ENCODE data around the gene CNIH4.

Gene CNIH4

DNA sequence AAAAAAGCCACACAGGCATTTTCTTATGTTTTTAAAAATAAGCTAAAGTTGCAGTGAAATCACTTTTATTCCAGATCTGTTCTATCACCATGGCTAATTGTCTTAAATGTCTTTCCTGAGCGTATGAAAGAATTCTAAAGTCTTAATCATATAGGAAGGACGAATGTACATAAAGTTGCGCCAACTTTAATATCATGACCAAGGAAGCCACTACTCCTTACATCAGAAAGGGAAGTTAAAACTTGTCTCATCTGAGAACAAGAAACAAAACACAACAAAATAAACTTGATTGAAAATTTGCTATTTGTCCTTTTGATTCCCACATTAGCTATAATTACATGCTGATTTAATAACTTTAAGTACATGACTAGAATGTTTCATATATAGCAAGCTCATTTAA, 26.5 kb downstream of the CNIH4 start:
- H2AFZ ChIP-seq (ENCODE audit: insufficient read depth, low read length, poor library complexity), result no peak overlapping the region
- H3K79me2 ChIP-seq (ENCODE audit: control insufficient read depth, insufficient read depth, low read length, poor library complexity), result no peaks in the 10 kb centered on the region
- no peak overlapping the region for H2BK120ac ChIP-seq (ENCODE audit: insufficient read depth, low read length, poor library complexity)
- H2AK5ac ChIP-seq (ENCODE audit: low read length), result no peak overlapping the region
- H3K18ac ChIP-seq (ENCODE audit: low read length), result no peak overlapping the region
- no peak overlapping the region for H3K4me2 ChIP-seq (ENCODE audit: low read length)
- no peaks in the 10 kb centered on the region for H3K79me1 ChIP-seq (ENCODE audit: low read length)
- H3K4me3 ChIP-seq (ENCODE audit: low read depth, low read length), result no peak overlapping the region
- H3K9ac ChIP-seq (ENCODE audit: low read length), result no peak overlapping the region
- no peak overlapping the region for H4K91ac ChIP-seq (ENCODE audit: low read depth, low read length)
- no peak overlapping the region for H3K23ac ChIP-seq (ENCODE audit: low read length)
- no peak overlapping the region for H2BK5ac ChIP-seq (ENCODE audit: low read depth, low read length, poor library complexity)
- H3K4me1 ChIP-seq (ENCODE audit: control insufficient read depth in 1 of 2, insufficient read depth in 2 of 2, low read length in 2 of 2), result no peaks in the 10 kb centered on the region
- no peaks in the 10 kb centered on the region for H3K27me3 ChIP-seq (ENCODE audit: insufficient read depth, low read length)
- WGBS (ENCODE audit: extremely low coverage, insufficient coverage, insufficient read length), result no CpG with 5 or more reads among the region's 3 CpGs
- no peak overlapping the region for H4K8ac ChIP-seq (ENCODE audit: low read depth, low read length)
- H2BK12ac ChIP-seq (ENCODE audit: low read length), result no peak overlapping the region
- DNase-seq, result no peak
- H4K12ac ChIP-seq (ENCODE audit: low read depth, low read length), result no peak overlapping the region
- no peak overlapping the region for H3K4ac ChIP-seq (ENCODE audit: low read depth, low read length)
- H3K14ac ChIP-seq (ENCODE audit: low read length), result no peak overlapping the region
- H3K9me3 ChIP-seq (ENCODE audit: insufficient read depth, low read depth, low read length), result no peaks in the 10 kb centered on the region
- H3K27ac ChIP-seq (ENCODE audit: low read depth, low read length), result no peak overlapping the region
- H3K36me3 ChIP-seq (ENCODE audit: control insufficient read depth in 1 of 2, insufficient read depth in 2 of 2, low read length in 2 of 2), result peaks cover 0 to 2% of the 10 kb centered on the region in 2 experiments

DNA sequence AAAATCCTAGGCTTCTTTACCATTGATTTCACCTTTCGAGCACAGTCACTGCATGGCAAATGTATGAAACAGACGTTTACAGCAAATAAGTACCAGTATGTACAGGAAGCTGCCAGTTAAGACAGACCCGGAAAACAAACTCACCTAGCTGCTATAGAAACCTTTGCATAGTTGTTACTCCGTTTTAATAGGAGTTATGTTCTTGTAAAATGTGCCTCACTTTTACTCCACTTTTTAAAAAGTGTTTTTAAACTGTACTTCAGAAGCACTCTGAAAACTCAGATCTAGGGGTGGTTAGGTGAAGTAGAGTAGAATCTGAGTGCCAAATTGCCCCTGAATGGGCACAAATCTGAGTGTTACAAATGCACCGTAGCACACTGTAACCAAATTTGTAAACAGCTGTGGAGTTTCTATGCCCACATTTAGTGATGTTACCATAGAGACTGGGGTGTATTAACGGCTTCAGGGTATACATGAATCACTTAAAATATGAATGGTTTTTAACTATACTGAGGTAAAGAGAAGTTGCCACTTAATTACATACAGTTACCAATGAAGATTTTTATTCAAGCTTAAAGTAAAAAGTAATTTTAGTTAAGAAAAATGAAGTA, 30.7 kb downstream of the CNIH4 start:
- no peak overlapping the region for H3K18ac ChIP-seq (ENCODE audit: low read length)
- H3K14ac ChIP-seq (ENCODE audit: low read length), result no peak overlapping the region
- no peaks in the 10 kb centered on the region for H3K79me1 ChIP-seq (ENCODE audit: low read length)
- no peak overlapping the region for H3K4me3 ChIP-seq (ENCODE audit: low read depth, low read length)
- no peak overlapping the region for H2AK5ac ChIP-seq (ENCODE audit: low read length)
- DNase-seq, result peak; percentile 58 to 84
- H3K9me3 ChIP-seq (ENCODE audit: insufficient read depth, low read depth, low read length), result no peaks in the 10 kb centered on the region
- no peak overlapping the region for H2AFZ ChIP-seq (ENCODE audit: insufficient read depth, low read length, poor library complexity)
- H3K23ac ChIP-seq (ENCODE audit: low read length), result no peak overlapping the region
- H3K4ac ChIP-seq (ENCODE audit: low read depth, low read length), result no peak overlapping the region
- H2BK12ac ChIP-seq (ENCODE audit: low read length), result no peak overlapping the region
- H3K36me3 ChIP-seq (ENCODE audit: control insufficient read depth in 1 of 2, insufficient read depth in 2 of 2, low read length in 2 of 2), result peaks cover 11 to 16% of the 10 kb centered on the region in 2 experiments
- no peak overlapping the region for H3K27ac ChIP-seq (ENCODE audit: low read depth, low read length)
- no peak overlapping the region for H4K8ac ChIP-seq (ENCODE audit: low read depth, low read length)
- H2BK5ac ChIP-seq (ENCODE audit: low read depth, low read length, poor library complexity), result no peak overlapping the region
- no peaks in the 10 kb centered on the region for H3K4me1 ChIP-seq (ENCODE audit: control insufficient read depth in 1 of 2, insufficient read depth in 2 of 2, low read length in 2 of 2)
- no peak overlapping the region for H4K91ac ChIP-seq (ENCODE audit: low read depth, low read length)
- H3K27me3 ChIP-seq (ENCODE audit: insufficient read depth, low read length), result no peaks in the 10 kb centered on the region
- WGBS (ENCODE audit: extremely low coverage, insufficient coverage, insufficient read length), result no CpG with 5 or more reads among the region's 6 CpGs
- no peak overlapping the region for H4K12ac ChIP-seq (ENCODE audit: low read depth, low read length)
- H3K4me2 ChIP-seq (ENCODE audit: low read length), result no peak overlapping the region
- no peak overlapping the region for H3K9ac ChIP-seq (ENCODE audit: low read length)
- H3K79me2 ChIP-seq (ENCODE audit: control insufficient read depth, insufficient read depth, low read length, poor library complexity), result no peaks in the 10 kb centered on the region
- no peak overlapping the region for H2BK120ac ChIP-seq (ENCODE audit: insufficient read depth, low read length, poor library complexity)

- Histone ChIP-seq H3K9me3 (ENCODE audit: insufficient read depth, low read depth, low read length) (no peaks in the 10 kb centered on the region), H2BK12ac (ENCODE audit: low read length) (no peak overlapping the region), H4K8ac (ENCODE audit: low read depth, low read length) (no peak overlapping the region), H3K36me3 (ENCODE audit: control insufficient read depth in 1 of 2, insufficient read depth in 2 of 2, low read length in 2 of 2) (peaks cover 11 to 16% of the 10 kb centered on the region in 2 experiments), H3K4me2 (ENCODE audit: low read length) (no peak overlapping the region), H3K18ac (ENCODE audit: low read length) (no peak overlapping the region), H4K91ac (ENCODE audit: low read depth, low read length) (no peak overlapping the region), H3K79me1 (ENCODE audit: low read length) (no peaks in the 10 kb centered on the region), H3K4me1 (ENCODE audit: control insufficient read depth in 1 of 2, insufficient read depth in 2 of 2, low read length in 2 of 2) (no peaks in the 10 kb centered on the region), H4K12ac (ENCODE audit: low read depth, low read length) (no peak overlapping the region), H2AFZ (ENCODE audit: insufficient read depth, low read length, poor library complexity) (no peak overlapping the region), H3K27ac (ENCODE audit: low read depth, low read length) (no peak overlapping the region), H3K23ac (ENCODE audit: low read length) (no peak overlapping the region), H2AK5ac (ENCODE audit: low read length) (no peak overlapping the region), H3K4me3 (ENCODE audit: low read depth, low read length) (no peak overlapping the region), H3K14ac (ENCODE audit: low read length) (no peak overlapping the region), H2BK5ac (ENCODE audit: low read depth, low read length, poor library complexity) (no peak overlapping the region), H3K9ac (ENCODE audit: low read length) (no peak overlapping the region), H3K4ac (ENCODE audit: low read depth, low read length) (no peak overlapping the region), H3K27me3 (ENCODE audit: insufficient read depth, low read length) (no peaks in the 10 kb centered on the region), H2BK120ac (ENCODE audit: insufficient read depth, low read length, poor library complexity) (no peak overlapping the region), H3K79me2 (ENCODE audit: control insufficient read depth, insufficient read depth, low read length, poor library complexity) (no peaks in the 10 kb centered on the region)
- no CpG with 5 or more reads among the region's 2 CpGs for WGBS (ENCODE audit: extremely low coverage, insufficient coverage, insufficient read length)
- peak in 1 of 2 donors; percentile 62 for DNase-seq
Observed at GRCh38 chr1:224387943-224388342, 31.3 kb downstream of the CNIH4 start.

DNA sequence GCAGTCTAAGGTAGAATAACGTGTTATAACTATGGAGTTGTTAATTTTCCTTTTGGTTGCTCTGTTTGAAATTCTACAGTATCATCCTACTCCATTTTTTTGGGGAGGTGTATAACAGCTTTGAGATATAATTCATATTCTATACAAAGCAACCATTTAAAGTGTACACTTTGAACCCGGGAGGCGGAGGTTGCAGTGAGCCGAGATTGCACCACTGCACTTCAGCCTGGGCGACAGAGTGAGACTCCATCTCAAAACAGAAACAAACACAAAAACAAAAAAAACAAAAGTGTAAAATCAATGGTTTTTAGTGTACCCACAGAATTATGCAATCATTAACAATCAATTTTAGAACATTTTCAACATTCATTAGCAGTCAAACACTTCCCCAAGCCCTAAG, 33.8 kb downstream of the CNIH4 start:
- no peak overlapping the region for H3K9ac ChIP-seq (ENCODE audit: low read length)
- no peak overlapping the region for H2BK5ac ChIP-seq (ENCODE audit: low read depth, low read length, poor library complexity)
- H4K91ac ChIP-seq (ENCODE audit: low read depth, low read length), result no peak overlapping the region
- no CpG with 5 or more reads among the region's 5 CpGs for WGBS (ENCODE audit: extremely low coverage, insufficient coverage, insufficient read length)
- H3K79me1 ChIP-seq (ENCODE audit: low read length), result no peaks in the 10 kb centered on the region
- H3K79me2 ChIP-seq (ENCODE audit: control insufficient read depth, insufficient read depth, low read length, poor library complexity), result no peaks in the 10 kb centered on the region
- no peak overlapping the region for H4K8ac ChIP-seq (ENCODE audit: low read depth, low read length)
- H2BK120ac ChIP-seq (ENCODE audit: insufficient read depth, low read length, poor library complexity), result no peak overlapping the region
- no peak overlapping the region for H3K4ac ChIP-seq (ENCODE audit: low read depth, low read length)
- no peak overlapping the region for H3K4me2 ChIP-seq (ENCODE audit: low read length)
- H4K12ac ChIP-seq (ENCODE audit: low read depth, low read length), result no peak overlapping the region
- H2AFZ ChIP-seq (ENCODE audit: insufficient read depth, low read length, poor library complexity), result no peak overlapping the region
- H2BK12ac ChIP-seq (ENCODE audit: low read length), result no peak overlapping the region
- no peak for DNase-seq
- no peak overlapping the region for H3K27ac ChIP-seq (ENCODE audit: low read depth, low read length)
- H3K9me3 ChIP-seq (ENCODE audit: insufficient read depth, low read depth, low read length), result no peaks in the 10 kb centered on the region
- H3K36me3 ChIP-seq (ENCODE audit: control insufficient read depth in 1 of 2, insufficient read depth in 2 of 2, low read length in 2 of 2), result peaks cover 17 to 24% of the 10 kb centered on the region in 2 experiments
- no peak overlapping the region for H3K4me3 ChIP-seq (ENCODE audit: low read depth, low read length)
- no peak overlapping the region for H3K18ac ChIP-seq (ENCODE audit: low read length)
- H3K27me3 ChIP-seq (ENCODE audit: insufficient read depth, low read length), result no peaks in the 10 kb centered on the region
- H2AK5ac ChIP-seq (ENCODE audit: low read length), result no peak overlapping the region
- H3K4me1 ChIP-seq (ENCODE audit: control insufficient read depth in 1 of 2, insufficient read depth in 2 of 2, low read length in 2 of 2), result no peaks in the 10 kb centered on the region
- H3K23ac ChIP-seq (ENCODE audit: low read length), result no peak overlapping the region
- no peak overlapping the region for H3K14ac ChIP-seq (ENCODE audit: low read length)
